Vagina (tissue), 2 donors: ENCODE results near the gene SMAGP. TPM values are rescaled to one million over a fixed set of nuclear protein-coding genes. Genes with fewer than 3 reads are reported as not detected.
A peak's percentile ranks its signal among the peaks of the same experiment; 100 is the strongest.
"Not testable (repeated sequence)": the region's sequence is repeated elsewhere in the genome, so short reads cannot be mapped to it uniquely, and the experiment has no call there.

Source experiments
- DNase-seq, 2 donors: peaks; one replicate each; pipeline ENCODE4 v3.0.0-alpha.2; 2017; ENCODE audit errors: extremely low spot score in 2 of 2
- H3K27ac ChIP-seq: fragments of 200-600 bp; sonication (generic); one replicate; pipeline ENCODE4 v1.5.1; 2019
- H3K27me3 ChIP-seq: fragments of 200-600 bp; sonication (generic); one replicate; pipeline ENCODE4 v1.5.1; 2019
- H3K36me3 ChIP-seq, 2 donors: fragments of 200-600 bp; sonication (generic); one replicate each; pipeline ENCODE4 v1.5.1; 2017 to 2019
- H3K4me1 ChIP-seq: fragments of 200-600 bp; sonication (generic); one replicate; pipeline ENCODE4 v1.5.1; 2019
- H3K4me3 ChIP-seq, 2 donors: fragments of 200-600 bp; sonication (generic); 1 replicate in 1 of 2; 2 replicates in 1 of 2; pipeline ENCODE4 v1.5.1; 2016 to 2019
- H3K9me3 ChIP-seq: fragments of 200-600 bp; sonication (generic); one replicate; pipeline ENCODE4 v1.5.1; 2019
- POLR2A ChIP-seq, 2 donors: fragments of 450-650 bp; IDR thresholded peaks; one replicate each; pipeline ENCODE4 v1.6.1; 2017; ENCODE audit warnings: antibody characterized with exemption in 2 of 2, mild to moderate bottlenecking in 2 of 2, moderate library complexity in 2 of 2
- POLR2AphosphoS5 ChIP-seq, 2 donors: sonication (generic); formaldehyde crosslinking; IDR thresholded peaks; one replicate each; pipeline ENCODE4 v1.9.0; 2017; ENCODE audit warnings: antibody characterized with exemption in 2 of 2, mild to moderate bottlenecking in 2 of 2, low read depth in 1 of 2; ENCODE audit not compliant: insufficient read depth in 1 of 2
- intact Hi-C: fragments of 100-400 bp; cut with DNase I; formaldehyde crosslinking; loops from one replicate; pipeline ENCODE4 v1.15.1; 2023
- total RNA-seq: library from RNA; depleted of rRNA; stranded (reverse); fragments of >200 nt; gene quantifications from one replicate; pipeline ENCODE4 v1.2.3, GENCODE V29; 2016
- TF ChIP-seq, protein P1 (sequence below), 3 experiments: fragments of 450-650 bp in 2 of 3; fragments of 200-600 bp in 1 of 3; sonication (generic) in 1 of 3; IDR thresholded peaks; one replicate each; pipeline ENCODE4 v1.5.1; 2017 to 2019; ENCODE audit warnings: antibody characterized with exemption in 3 of 3, mild to moderate bottlenecking in 2 of 3, moderate library complexity in 2 of 3

The SMAGP gene
- total RNA-seq, 1 donor from 2014 or later, result 30.0 TPM

GRCh38 chr12:51224625-51225024, 45.6 kb downstream of the SMAGP start:
- H3K27ac ChIP-seq, result no peak overlapping the region
- H3K9me3 ChIP-seq, result no peaks in the 10 kb centered on the region
- intact Hi-C loops, result no loop called here
- no peaks in the 10 kb centered on the region for H3K36me3 ChIP-seq
- no peak for DNase-seq
- TF ChIP-seq POLR2AphosphoS5 (IDR thresholded peaks at IDR 0.05; ENCODE audit: insufficient read depth in 1 of 2, low read depth in 1 of 2), result no peak
- TF ChIP-seq, protein P1, sequence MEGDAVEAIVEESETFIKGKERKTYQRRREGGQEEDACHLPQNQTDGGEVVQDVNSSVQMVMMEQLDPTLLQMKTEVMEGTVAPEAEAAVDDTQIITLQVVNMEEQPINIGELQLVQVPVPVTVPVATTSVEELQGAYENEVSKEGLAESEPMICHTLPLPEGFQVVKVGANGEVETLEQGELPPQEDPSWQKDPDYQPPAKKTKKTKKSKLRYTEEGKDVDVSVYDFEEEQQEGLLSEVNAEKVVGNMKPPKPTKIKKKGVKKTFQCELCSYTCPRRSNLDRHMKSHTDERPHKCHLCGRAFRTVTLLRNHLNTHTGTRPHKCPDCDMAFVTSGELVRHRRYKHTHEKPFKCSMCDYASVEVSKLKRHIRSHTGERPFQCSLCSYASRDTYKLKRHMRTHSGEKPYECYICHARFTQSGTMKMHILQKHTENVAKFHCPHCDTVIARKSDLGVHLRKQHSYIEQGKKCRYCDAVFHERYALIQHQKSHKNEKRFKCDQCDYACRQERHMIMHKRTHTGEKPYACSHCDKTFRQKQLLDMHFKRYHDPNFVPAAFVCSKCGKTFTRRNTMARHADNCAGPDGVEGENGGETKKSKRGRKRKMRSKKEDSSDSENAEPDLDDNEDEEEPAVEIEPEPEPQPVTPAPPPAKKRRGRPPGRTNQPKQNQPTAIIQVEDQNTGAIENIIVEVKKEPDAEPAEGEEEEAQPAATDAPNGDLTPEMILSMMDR (IDR thresholded peaks at IDR 0.05), result no peak
- TF ChIP-seq POLR2A (IDR thresholded peaks at IDR 0.05), result no peak
- H3K4me3 ChIP-seq, result no peak overlapping the region
- H3K4me1 ChIP-seq, result no peaks in the 10 kb centered on the region
- no peaks in the 10 kb centered on the region for H3K27me3 ChIP-seq

DNA sequence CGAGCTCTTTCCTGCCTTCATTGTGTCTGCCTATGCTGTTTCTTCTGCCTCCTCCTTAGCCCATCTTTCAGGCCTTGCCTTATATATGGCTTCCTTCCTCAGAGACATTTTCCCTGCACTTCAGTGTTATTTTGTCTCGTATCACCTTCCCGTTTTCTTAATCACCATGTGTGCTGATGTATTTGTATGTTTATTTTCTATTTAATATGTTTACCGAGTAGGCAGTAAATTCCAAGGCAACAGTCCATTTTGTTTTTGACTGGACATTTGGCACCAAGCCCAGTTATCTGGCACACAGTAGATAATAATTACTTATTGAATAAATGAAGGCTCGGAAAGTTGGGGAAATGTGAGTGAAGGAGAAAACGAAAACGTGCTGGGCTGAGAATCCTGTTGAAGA, 47.8 kb downstream of the SMAGP start:
- Histone ChIP-seq H3K4me1 (peaks cover 13% of the 10 kb centered on the region), H3K4me3 (no peak overlapping the region), H3K27me3 (no peaks in the 10 kb centered on the region), H3K36me3 (no peaks in the 10 kb centered on the region), H3K27ac (no peak overlapping the region), H3K9me3 (no peaks in the 10 kb centered on the region)
- TF ChIP-seq POLR2AphosphoS5 (IDR thresholded peaks at IDR 0.05; ENCODE audit: insufficient read depth in 1 of 2, low read depth in 1 of 2) (no peak), POLR2A (IDR thresholded peaks at IDR 0.05) (no peak)
- TF ChIP-seq, protein P1 (IDR thresholded peaks at IDR 0.05), result no peak
- DNase-seq, result no peak
- intact Hi-C loops, result no loop called here

- H3K4me3 ChIP-seq, intact Hi-C loops, DNase-seq, H3K27ac ChIP-seq, H3K9me3 ChIP-seq, H3K27me3 ChIP-seq, H3K36me3 ChIP-seq: not testable (repeated sequence)
- H3K4me1 ChIP-seq, result peaks cover 13% of the 10 kb centered on the region
Measured at GRCh38 chr12:51219857-51220256, 50.4 kb downstream of the SMAGP start.

GRCh38 chr12:51219322-51219721, 50.9 kb downstream of the SMAGP start:
- intact Hi-C loops, result no loop called here
- H3K9me3 ChIP-seq, result no peaks in the 10 kb centered on the region
- TF ChIP-seq, protein P1 (IDR thresholded peaks at IDR 0.05), result no peak
- TF ChIP-seq POLR2AphosphoS5 (IDR thresholded peaks at IDR 0.05; ENCODE audit: insufficient read depth in 1 of 2, low read depth in 1 of 2) (no peak), POLR2A (IDR thresholded peaks at IDR 0.05) (no peak)
- no peaks in the 10 kb centered on the region for H3K36me3 ChIP-seq
- peaks cover 13% of the 10 kb centered on the region for H3K4me1 ChIP-seq
- H3K27me3 ChIP-seq, result no peaks in the 10 kb centered on the region
- no peak for DNase-seq
- peak overlapping the region; percentile 96 for H3K27ac ChIP-seq
- H3K4me3 ChIP-seq, result peak overlapping the region in 1 of 2 donors; percentile 89

DNA sequence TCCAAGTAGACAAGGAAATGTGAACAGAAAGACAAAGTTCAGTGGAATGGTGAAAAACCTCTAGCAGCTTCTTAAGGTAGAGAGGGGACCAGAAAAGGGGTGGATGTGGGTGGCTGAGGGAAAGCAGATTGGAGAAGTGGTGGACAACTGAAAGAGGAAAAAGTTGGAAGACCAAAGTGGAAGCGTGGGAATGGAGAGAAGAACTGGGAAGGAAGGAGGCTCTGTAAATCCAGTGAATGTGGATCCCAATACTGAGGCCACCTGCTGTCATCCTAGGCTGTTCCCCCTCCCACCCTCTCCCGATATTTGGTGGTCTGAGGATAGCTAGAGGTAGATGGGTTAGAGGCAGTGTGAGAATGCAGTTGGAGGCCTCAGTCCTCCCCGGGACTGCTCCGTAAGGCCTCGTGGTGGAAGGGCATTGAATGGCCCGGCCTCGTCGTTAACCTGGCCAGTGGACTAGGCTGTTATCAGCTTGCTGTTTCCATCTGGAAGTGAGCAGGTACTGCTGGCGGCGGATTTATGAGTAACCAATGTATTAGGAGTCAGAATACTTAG, 51.5 kb downstream of the SMAGP start:
- DNase-seq, result no peak
- Histone ChIP-seq H3K4me1 (peaks cover 13% of the 10 kb centered on the region), H3K27ac (peak overlapping the region; percentile 96), H3K9me3 (no peaks in the 10 kb centered on the region), H3K27me3 (no peaks in the 10 kb centered on the region), H3K36me3 (no peaks in the 10 kb centered on the region), H3K4me3 (peak overlapping the region; percentile 76 to 89)
- intact Hi-C loops, result no loop called here
- TF ChIP-seq POLR2AphosphoS5 (IDR thresholded peaks at IDR 0.05; ENCODE audit: insufficient read depth in 1 of 2, low read depth in 1 of 2) (no peak), POLR2A (IDR thresholded peaks at IDR 0.05) (no peak)
- TF ChIP-seq, protein P1 (IDR thresholded peaks at IDR 0.05), result no peak
